Activated T-helper 1 cell treated with anti-CD3 and anti-CD28 coated beads, Interleukin-12 subunit alpha, Interleukin-12 subunit beta, Interleukin-2, Interleukin-4 antibody, amounts not matched to agents 30 ng/mL and 10 ng/mL and 1 ng/mL, durations not matched to agents 14 hours and 24 hours and 36 hours (primary cell): ENCODE measurements around the gene EIF1AD. TPM values are rescaled to one million over a fixed set of nuclear protein-coding genes. Genes with fewer than 3 reads are reported as not detected.

ENCODE experiments used
- DNase-seq: peaks from one replicate; pipeline ENCODE4 v3.0.0; 2021; ENCODE audit warnings: low spot score
- H3K27ac Mint-ChIP-seq: one replicate; pipeline ENCODE4 v1.8.0; 2021; ENCODE audit warnings: mild to moderate bottlenecking, mixed read lengths
- H3K27me3 Mint-ChIP-seq: one replicate; pipeline ENCODE4 v1.8.0; 2022; ENCODE audit warnings: mild to moderate bottlenecking, moderate library complexity, mixed read lengths; ENCODE audit not compliant: insufficient read depth
- H3K36me3 Mint-ChIP-seq: one replicate; pipeline ENCODE4 v1.8.0; 2021; ENCODE audit warnings: low read depth, mixed read lengths
- H3K4me1 Mint-ChIP-seq: one replicate; pipeline ENCODE4 v1.8.0; 2021; ENCODE audit warnings: low read depth, mixed read lengths
- H3K4me3 Mint-ChIP-seq: one replicate; pipeline ENCODE4 v1.8.0; 2021; ENCODE audit warnings: mild to moderate bottlenecking, moderate library complexity, mixed read lengths
- H3K9me3 Mint-ChIP-seq: one replicate; pipeline ENCODE4 v1.8.0; 2021; ENCODE audit warnings: mixed read lengths
- intact Hi-C: fragments of 100-400 bp; cut with micrococcal nuclease; formaldehyde crosslinking; loops from one replicate; pipeline ENCODE4 v1.15.1; 2024
- total RNA-seq: library from RNA; stranded (reverse); gene quantifications from 2 replicates; pipeline ENCODE4 v1.2.3, GENCODE V29; 2022

The EIF1AD gene, protein sequence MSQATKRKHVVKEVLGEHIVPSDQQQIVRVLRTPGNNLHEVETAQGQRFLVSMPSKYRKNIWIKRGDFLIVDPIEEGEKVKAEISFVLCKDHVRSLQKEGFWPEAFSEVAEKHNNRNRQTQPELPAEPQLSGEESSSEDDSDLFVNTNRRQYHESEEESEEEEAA
- total RNA-seq, result 69.0 and 70.7 TPM in 2 replicates

DNA sequence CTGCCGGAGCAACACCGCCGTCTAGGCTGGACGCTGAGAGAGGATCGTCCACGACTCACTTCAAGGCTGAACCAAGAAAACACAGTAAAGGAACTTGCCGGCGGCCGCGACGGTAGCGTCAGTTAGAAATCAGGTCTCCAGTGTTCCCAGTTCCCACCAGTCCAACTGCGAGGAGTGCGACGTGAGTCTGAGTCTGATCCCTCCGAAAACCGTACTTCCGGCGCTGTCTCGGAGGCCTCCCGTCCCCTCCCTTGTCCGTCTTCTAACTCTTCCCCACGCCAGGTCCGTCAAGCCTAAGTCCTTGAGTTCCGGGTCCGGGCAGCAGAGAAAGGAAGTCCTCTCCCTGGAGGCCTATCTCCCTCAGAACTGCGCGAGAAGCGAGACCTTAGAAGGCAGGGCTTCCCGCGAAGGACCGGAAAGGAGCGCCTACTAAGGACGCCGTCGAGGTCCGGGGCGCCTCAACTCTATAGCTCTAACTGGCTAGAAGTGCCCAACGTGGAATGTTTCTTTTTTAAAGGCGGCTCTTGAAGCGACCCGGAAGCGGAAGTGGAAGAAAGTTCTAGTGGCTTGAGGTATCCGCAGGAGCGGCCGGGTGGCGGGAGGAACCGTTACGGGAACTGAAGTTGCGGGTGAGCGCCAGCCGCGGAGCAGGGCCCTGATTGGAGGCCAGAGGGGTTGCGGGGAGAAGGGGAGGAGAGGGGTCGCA, at the start of gene EIF1AD, which contains the start of gene BANF1:
EIF1AD (minus strand) TSS at position 216 of the 706 bp plus-strand sequence. CDS start 1,768 bp downstream, outside the sequence.
BANF1 (plus strand) TSS at position 562 of the 706 bp plus-strand sequence. CDS start 748 bp downstream, outside the sequence.
- peak; percentile 93 for DNase-seq
- Mint-ChIP-seq H3K4me1 (peaks cover 26% of the 10 kb centered on the region), H3K27ac (peak within 1 kb of the TSS; percentile 99), H3K36me3 (peaks cover 49% of the 10 kb centered on the region), H3K4me3 (peak within 1 kb of the TSS; percentile 99), H3K27me3 (no peaks in the 10 kb centered on the region), H3K9me3 (no peaks in the 10 kb centered on the region)
- intact Hi-C loops, result loop anchor here (1.0 to 5.0 kb wide), 19 partner anchors 13 to 670 kb away; partner anchors contain the start of genes AP5B1, C11orf68, DPF2 and DRAP1

GRCh38 chr11:66051371-66051765, 49.4 kb upstream of the EIF1AD start:
- Mint-ChIP-seq H3K4me3 (peak overlapping the region; percentile 100), H3K36me3 (peaks cover 23% of the 10 kb centered on the region), H3K27ac (peak overlapping the region; percentile 83), H3K27me3 (peaks cover 4% of the 10 kb centered on the region), H3K4me1 (peaks cover 33% of the 10 kb centered on the region), H3K9me3 (no peaks in the 10 kb centered on the region)
- DNase-seq, result no peak
- intact Hi-C loops, result loop anchor here (5.0 to 10.0 kb wide), 2 partner anchors 159 to 293 kb away; partner anchors contain the start of genes B4GAT1, BRMS1 and CCDC85B

DNA sequence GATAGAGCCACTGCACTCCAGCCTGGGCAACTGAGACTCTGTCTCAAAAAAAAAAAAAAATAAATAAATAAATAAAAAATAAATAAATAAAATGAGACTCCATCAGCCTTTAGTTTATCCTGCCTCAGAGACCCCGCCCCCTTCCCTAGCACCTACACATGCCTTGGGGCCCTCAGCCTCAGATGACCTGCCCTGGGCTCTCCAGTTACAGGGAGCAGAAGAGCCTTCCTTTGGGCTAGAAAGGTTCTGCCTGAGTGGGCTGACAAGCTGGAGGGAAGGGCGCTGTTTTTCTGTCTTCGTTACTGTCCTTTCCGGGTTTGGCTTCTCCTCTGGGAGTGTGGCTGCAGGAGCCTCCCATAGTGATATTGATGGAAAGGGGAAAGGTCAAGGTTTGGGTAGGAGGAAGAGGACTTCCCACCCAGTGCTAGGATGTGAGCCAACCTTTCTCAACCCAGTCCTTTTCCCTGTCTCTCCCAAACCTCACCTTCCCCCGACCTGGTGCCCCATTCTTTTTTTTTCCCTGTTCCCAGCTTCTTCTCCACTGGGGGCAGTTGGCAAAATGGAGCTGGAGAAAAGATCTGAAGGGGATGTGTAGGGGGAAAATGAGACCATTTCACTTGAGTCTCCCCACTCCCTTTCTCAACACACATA, 48.7 kb upstream of the EIF1AD start:
- Mint-ChIP-seq H3K4me1 (peaks cover 35% of the 10 kb centered on the region), H3K36me3 (peaks cover 20% of the 10 kb centered on the region), H3K4me3 (peak overlapping the region; percentile 100), H3K9me3 (no peaks in the 10 kb centered on the region), H3K27me3 (peaks cover 4% of the 10 kb centered on the region), H3K27ac (peak overlapping the region; percentile 83)
- DNase-seq, result no peak
- intact Hi-C loops, result loop anchor here (5.0 to 10.0 kb wide), 2 partner anchors 158 to 294 kb away; partner anchors contain the start of genes B4GAT1, BRMS1 and CCDC85B

GRCh38 chr11:66048547-66049323, 46.8 kb upstream of the EIF1AD start, which contains the start of gene GAL3ST3:
Gene GAL3ST3 (minus strand): TSS chr11:66049161. CDS start chr11:66045415, 3,746 bp downstream.
- Mint-ChIP-seq H3K4me1 (peaks cover 39% of the 10 kb centered on the region), H3K27me3 (peaks cover 7% of the 10 kb centered on the region), H3K36me3 (peaks cover 10% of the 10 kb centered on the region), H3K9me3 (no peaks in the 10 kb centered on the region), H3K4me3 (no peak within 1 kb of the TSS), H3K27ac (no peak within 1 kb of the TSS)
- no peak for DNase-seq
- intact Hi-C loops, result no loop called here

GRCh38 chr11:66047541-66048365, 45.8 kb upstream of the EIF1AD start:
- intact Hi-C loops, result no loop called here
- Mint-ChIP-seq H3K27me3 (peaks cover 7% of the 10 kb centered on the region), H3K27ac (no peak overlapping the region), H3K4me1 (peaks cover 29% of the 10 kb centered on the region), H3K9me3 (no peaks in the 10 kb centered on the region), H3K36me3 (peaks cover 5% of the 10 kb centered on the region), H3K4me3 (no peak overlapping the region)
- DNase-seq, result no peak

GRCh38 chr11:66046901-66047300, 44.9 kb upstream of the EIF1AD start:
- peaks cover 28% of the 10 kb centered on the region for H3K4me1 Mint-ChIP-seq

DNA sequence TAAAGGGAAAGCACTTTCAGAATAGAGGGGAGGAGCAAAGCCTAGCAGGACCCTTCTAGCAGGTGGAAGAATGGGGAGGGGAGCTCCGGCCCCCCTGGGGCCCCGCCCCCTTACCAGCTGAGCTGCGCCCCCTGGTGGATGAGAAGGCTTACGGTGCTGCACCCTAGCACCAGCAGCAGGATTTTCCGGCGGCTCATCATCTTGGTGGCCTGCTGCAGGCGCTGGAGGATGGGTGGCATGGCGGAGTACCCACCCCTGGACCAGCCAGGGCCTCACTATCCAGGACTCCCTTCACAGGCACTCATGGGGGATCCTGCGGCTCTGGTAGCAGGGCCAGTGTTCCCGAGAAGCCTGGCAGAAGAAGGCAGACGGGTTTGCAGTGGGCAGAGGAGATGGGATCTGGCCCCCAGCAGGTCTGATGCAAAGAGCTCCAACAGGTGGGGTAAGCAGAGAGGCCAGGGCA, 43.3 kb upstream of the EIF1AD start:
- DNase-seq, result peak; percentile 79
- peaks cover 7% of the 10 kb centered on the region for H3K27me3 Mint-ChIP-seq
- H3K36me3 Mint-ChIP-seq, result no peaks in the 10 kb centered on the region
- no peak overlapping the region for H3K4me3 Mint-ChIP-seq
- no peaks in the 10 kb centered on the region for H3K9me3 Mint-ChIP-seq
- peak overlapping the region; percentile 11 for H3K27ac Mint-ChIP-seq
- intact Hi-C loops, result loop anchor here (2.0 kb wide), 2 partner anchors 42 to 186 kb away; partner anchors contain the start of genes BANF1, CFL1 and EIF1AD
- peaks cover 16% of the 10 kb centered on the region for H3K4me1 Mint-ChIP-seq

More at GRCh38 chr11:66046901-66047300, 44.9 kb upstream of the EIF1AD start:
- no peaks in the 10 kb centered on the region for H3K9me3 Mint-ChIP-seq
- intact Hi-C loops, result no loop called here
- DNase-seq, result no peak
- H3K27me3 Mint-ChIP-seq, result peaks cover 7% of the 10 kb centered on the region
- H3K27ac Mint-ChIP-seq, result no peak overlapping the region
- no peaks in the 10 kb centered on the region for H3K36me3 Mint-ChIP-seq
- H3K4me3 Mint-ChIP-seq, result no peak overlapping the region

DNA sequence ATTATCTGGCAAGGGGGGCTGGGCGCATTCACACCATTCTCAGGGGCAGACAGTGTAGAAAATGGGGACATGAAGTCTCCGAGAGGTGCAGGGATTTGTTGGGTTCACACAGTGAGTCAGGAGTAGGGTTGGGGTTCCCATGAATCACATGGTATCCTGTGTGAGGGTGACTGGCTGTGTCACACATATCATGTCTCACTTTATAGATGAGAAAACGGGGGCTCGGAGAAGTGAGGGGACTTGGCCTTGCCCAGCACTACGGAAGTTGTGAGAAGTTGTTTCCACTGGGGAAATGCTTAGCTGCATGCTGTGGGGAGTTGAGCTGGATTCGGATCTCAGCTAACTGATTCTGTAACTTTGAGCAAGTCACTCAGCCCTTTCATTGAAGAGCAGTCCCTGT, 42.8 kb upstream of the EIF1AD start:
- Mint-ChIP-seq H3K4me3 (no peak overlapping the region), H3K9me3 (no peaks in the 10 kb centered on the region), H3K27ac (peak overlapping the region; percentile 11), H3K27me3 (peaks cover 7% of the 10 kb centered on the region), H3K4me1 (peaks cover 16% of the 10 kb centered on the region), H3K36me3 (no peaks in the 10 kb centered on the region)
- DNase-seq, result no peak
- intact Hi-C loops, result loop anchor here (1.0 to 2.0 kb wide), 3 partner anchors 22 to 186 kb away; partner anchors contain the start of genes BANF1, CFL1 and EIF1AD

DNA sequence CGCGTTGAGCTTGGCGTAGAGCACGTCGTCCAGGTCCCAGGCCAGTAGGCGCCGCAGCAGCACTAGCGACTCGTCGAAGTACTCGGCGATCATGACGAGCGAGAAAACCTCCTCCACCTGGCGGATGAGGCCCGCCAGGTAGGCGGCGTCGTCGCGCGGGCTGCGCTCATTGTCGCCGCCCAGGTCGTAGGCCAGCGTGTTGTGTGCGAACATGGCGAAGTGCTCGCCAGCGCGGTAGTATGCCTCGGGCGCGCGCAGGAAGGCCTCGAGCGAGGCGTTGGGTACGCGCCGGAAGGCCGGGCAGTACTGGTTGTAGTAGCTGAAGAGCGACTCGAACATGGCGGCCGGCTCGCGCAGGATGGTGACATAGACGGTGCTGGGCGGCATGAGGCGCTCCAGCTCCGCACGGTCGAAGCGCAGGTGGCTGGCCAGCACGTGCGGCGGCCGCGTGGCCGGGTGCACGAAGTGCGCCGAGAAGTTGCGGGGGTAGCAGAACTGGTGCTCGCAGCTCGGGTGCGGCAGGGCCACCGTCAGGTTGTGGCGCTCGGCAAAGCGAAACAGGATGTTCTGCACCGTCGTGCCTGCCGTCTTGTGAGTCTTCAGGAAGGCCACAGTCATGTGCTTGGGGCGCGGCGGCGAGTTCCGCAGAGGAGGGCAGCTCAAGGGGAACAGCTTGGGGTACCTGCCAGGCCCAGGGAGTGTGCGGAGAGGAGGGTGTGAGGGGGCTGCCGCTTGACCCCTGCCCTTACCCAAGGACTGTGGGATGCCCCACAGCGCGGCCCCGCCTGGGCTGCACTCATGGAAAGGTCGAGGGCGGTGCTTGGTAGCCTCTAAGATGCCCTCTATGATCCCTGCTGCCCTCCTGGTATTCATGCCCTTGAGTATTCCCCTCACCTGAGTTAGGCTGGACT, 41.3 kb upstream of the EIF1AD start:
- Mint-ChIP-seq H3K4me3 (no peak overlapping the region), H3K27me3 (peaks cover 13% of the 10 kb centered on the region), H3K9me3 (no peaks in the 10 kb centered on the region), H3K36me3 (no peaks in the 10 kb centered on the region), H3K4me1 (peaks cover 16% of the 10 kb centered on the region), H3K27ac (no peak overlapping the region)
- DNase-seq, result no peak
- intact Hi-C loops, result no loop called here

DNA sequence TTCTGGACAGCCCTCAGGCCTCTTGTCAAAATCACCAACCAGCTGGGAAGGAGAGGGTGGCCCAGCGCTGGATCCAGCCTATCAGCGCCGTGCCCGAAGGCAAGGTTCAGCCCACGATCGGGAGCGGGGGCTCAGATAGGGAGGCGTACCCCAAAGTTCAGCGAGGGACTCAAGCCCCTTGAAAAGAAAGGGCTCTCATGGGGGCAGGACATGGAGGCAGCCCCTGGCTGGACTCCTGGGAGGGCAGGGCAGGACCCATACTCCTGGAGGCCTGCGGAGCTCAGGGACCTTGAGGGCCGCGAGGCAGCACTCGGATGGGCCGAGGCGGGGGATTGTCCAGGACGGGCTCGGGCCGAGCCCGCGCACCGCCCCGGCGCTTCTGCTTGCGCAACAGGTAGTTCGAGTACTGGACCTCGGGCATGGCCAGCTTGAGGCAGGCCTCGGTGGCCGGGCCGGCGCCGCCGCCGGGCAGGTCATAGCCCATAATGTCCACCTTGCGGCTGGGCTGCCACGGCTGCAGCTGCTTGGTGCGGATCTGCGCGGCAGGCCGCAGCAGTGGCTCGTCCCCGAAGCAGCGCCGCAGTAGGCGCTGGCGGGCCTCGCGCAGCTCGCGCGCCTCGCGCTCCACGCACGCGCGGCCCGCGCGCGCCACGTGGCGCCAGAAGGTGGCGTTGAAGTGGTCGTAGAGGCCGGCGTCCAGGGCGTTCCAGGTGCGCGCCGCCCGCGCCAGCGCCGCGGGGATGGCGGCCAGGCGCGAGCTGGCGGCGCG, 40.5 kb upstream of the EIF1AD start:
- Mint-ChIP-seq H3K9me3 (no peaks in the 10 kb centered on the region), H3K27me3 (peaks cover 9% of the 10 kb centered on the region), H3K4me3 (no peak overlapping the region), H3K27ac (no peak overlapping the region), H3K4me1 (peaks cover 16% of the 10 kb centered on the region), H3K36me3 (no peaks in the 10 kb centered on the region)
- no peak for DNase-seq
- intact Hi-C loops, result no loop called here
